GM12875 (cell line): Measurements from ENCODE around the gene GBP4.

Experiments
- H3K4me3 ChIP-seq: one replicate; pipeline ENCODE4 v1.5.1; 2011; ENCODE audit warnings: low read depth, low read length, control low read depth
- TF ChIP-seq, protein P1 (sequence below): IDR thresholded peaks from 2 replicates; pipeline ENCODE4 v1.5.1; 2011; ENCODE audit warnings: low read depth, mild to moderate bottlenecking, control low read depth, inconsistent platforms, low read length, moderate library complexity, borderline replicate concordance; ENCODE audit not compliant: insufficient read depth

Gene GBP4

DNA sequence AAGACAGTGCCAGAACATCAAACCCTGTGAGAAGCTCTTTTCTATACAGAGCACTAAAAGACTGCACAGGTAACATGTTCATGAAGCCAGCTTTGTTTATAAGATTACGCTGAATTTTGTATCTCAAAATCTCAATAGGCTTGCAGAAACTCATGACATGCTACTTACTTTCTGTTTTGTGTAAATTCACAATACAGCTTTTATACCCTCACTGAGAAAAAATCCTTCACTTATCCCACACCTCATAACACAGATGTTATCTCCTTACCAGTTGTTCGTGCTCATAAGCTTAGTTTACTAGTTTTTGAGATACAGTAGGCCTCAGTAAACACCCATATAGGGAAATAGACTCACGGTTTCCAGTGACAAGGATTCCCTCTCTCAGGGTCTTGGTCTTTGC lies 48.8 kb downstream of the GBP4 start:
- TF ChIP-seq, protein P1, sequence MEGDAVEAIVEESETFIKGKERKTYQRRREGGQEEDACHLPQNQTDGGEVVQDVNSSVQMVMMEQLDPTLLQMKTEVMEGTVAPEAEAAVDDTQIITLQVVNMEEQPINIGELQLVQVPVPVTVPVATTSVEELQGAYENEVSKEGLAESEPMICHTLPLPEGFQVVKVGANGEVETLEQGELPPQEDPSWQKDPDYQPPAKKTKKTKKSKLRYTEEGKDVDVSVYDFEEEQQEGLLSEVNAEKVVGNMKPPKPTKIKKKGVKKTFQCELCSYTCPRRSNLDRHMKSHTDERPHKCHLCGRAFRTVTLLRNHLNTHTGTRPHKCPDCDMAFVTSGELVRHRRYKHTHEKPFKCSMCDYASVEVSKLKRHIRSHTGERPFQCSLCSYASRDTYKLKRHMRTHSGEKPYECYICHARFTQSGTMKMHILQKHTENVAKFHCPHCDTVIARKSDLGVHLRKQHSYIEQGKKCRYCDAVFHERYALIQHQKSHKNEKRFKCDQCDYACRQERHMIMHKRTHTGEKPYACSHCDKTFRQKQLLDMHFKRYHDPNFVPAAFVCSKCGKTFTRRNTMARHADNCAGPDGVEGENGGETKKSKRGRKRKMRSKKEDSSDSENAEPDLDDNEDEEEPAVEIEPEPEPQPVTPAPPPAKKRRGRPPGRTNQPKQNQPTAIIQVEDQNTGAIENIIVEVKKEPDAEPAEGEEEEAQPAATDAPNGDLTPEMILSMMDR: no peak
- H3K4me3 ChIP-seq: no peak overlapping the region

DNA sequence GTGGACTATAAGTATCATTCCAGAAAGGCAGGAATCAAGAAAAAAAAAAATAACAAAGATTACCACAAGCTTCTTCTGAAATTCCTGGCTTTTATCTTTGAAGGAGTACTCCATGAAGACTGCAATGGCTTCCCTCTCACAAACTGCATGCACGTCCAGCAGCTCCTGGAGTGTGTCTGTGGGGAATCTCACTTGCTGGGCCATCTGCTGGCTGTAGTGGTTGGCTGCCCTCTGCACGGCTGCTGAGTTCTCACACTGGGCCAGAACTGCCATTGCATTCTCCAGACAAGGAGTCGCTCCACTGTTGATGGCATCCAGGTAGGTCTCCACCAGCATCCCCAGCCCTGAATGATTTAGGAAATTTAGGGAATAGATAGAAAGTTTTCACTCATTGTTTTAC lies 49.5 kb downstream of the GBP4 start:
- TF ChIP-seq, protein P1: no peak

DNA sequence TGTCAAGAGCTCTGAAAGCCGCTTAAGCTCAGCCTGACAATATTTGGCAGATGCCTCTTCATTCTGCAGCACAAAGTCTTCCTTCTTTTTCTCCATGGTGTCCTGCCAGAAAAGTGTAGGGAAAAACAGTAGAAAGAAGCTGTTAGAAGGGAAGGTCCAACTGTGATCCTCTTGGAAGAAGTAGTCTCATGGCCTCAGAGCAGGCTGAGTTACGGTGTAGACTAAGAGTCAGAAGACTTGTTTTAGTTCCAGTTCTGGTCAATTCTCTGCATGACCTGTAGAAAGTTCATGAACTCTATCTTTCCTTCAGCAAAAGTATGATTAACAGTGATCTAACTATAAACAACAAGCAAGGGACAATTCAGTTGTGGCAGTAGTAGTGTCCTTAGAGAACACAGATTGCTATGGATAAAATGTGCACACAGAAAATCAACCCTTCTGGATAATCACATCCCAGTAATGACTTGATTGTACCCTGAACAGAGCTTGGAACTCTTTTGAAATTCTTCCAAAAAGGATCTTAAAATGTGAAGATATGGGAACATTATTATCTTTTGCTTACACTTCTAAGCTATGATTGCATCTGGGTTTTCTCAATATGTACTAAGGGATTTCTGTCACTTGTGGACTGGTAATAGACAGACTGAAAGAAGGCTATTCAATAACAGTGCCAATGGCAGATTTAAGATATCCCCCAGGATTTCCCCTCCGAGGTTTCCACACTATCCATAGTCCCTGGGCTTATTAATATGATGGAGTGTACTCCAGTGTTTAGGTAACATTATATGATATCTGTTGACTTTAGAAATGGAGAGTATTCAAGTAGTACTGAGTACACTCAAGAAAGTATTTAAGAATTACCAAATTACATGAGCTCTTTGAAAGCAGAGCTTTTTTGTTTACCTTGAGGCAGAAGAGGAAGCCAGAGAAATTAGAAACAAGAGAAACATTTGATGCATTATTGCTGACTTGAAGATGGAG lies 50.8 kb downstream of the GBP4 start:
- TF ChIP-seq, protein P1: no peak
- no peak overlapping the region for H3K4me3 ChIP-seq

More for the DNA sequence above, 49.5 kb downstream of the GBP4 start:
- H3K4me3 ChIP-seq: no peak overlapping the region

- no peak overlapping the region for H3K4me3 ChIP-seq
- TF ChIP-seq, protein P1: no peak
These were observed 52.0 kb downstream of the GBP4 start for GRCh38 chr1:89146721-89147120.

- no peak overlapping the region for H3K4me3 ChIP-seq
- TF ChIP-seq, protein P1: no peak
These were observed 55.3 kb downstream of the GBP4 start for GRCh38 chr1:89143484-89143883.

- TF ChIP-seq, protein P1: no peak
- no peak overlapping the region for H3K4me3 ChIP-seq
These were observed 56.6 kb downstream of the GBP4 start for GRCh38 chr1:89142160-89142559.

GRCh38 chr1:89133747-89134146 lies 65.0 kb downstream of the GBP4 start:
- H3K4me3 ChIP-seq: no peak overlapping the region
- TF ChIP-seq, protein P1: no peak
